GM23338 (cell line): ENCODE measurements around the gene TTLL8. TPM values are rescaled to one million over a fixed set of nuclear protein-coding genes. Genes with fewer than 3 reads are reported as not detected.

Experiments used
- ATAC-seq: fragments of 200-7000 bp; cut with Tn5 transposase; 3 replicates; pipeline ENCODE4 v1.9.1; 2020
- DNase-seq: peaks from one replicate; pipeline ENCODE4 v3.0.0-alpha.2; 2015; ENCODE audit warnings: low spot score
- H2AFZ ChIP-seq: fragments of 200-600 bp; sonication (generic); 2 replicates; pipeline ENCODE4 v1.8.0; 2016; ENCODE audit warnings: antibody characterized with exemption, mild to moderate bottlenecking, moderate library complexity
- H3F3A ChIP-seq: fragments of 200-600 bp; sonication (generic); replicated peaks from 2 replicates; pipeline ENCODE4 v1.8.0; 2017; ENCODE audit warnings: antibody characterized with exemption, mixed run types, low read depth
- H3K27ac ChIP-seq: fragments of 200-600 bp; sonication (generic); 2 replicates; pipeline ENCODE4 v1.6.1; 2016; ENCODE audit warnings: low read depth
- H3K27me3 ChIP-seq: fragments of 200-600 bp; sonication (generic); 2 replicates; pipeline ENCODE4 v1.8.0; 2016; ENCODE audit warnings: mild to moderate bottlenecking, mixed run types, moderate library complexity; ENCODE audit not compliant: insufficient read depth
- H3K36me3 ChIP-seq: fragments of 200-600 bp; sonication (generic); 2 replicates; pipeline ENCODE4 v1.8.0; 2016; ENCODE audit warnings: mild to moderate bottlenecking; ENCODE audit not compliant: insufficient read depth
- H3K4me1 ChIP-seq: fragments of 200-600 bp; sonication (generic); 2 replicates; pipeline ENCODE4 v1.8.0; 2016; ENCODE audit warnings: mild to moderate bottlenecking, moderate library complexity; ENCODE audit not compliant: insufficient read depth
- H3K4me2 ChIP-seq: fragments of 200-600 bp; sonication (generic); 2 replicates; pipeline ENCODE4 v1.7.1; 2017; ENCODE audit warnings: mixed run types
- H3K4me3 ChIP-seq: fragments of 200-600 bp; sonication (generic); 2 replicates; pipeline ENCODE4 v1.6.1; 2016; ENCODE audit warnings: mixed run types
- H3K79me2 ChIP-seq: fragments of 200-600 bp; sonication (generic); replicated peaks from 2 replicates; pipeline ENCODE4 v1.8.0; 2017; ENCODE audit warnings: mild to moderate bottlenecking; ENCODE audit not compliant: insufficient read depth
- H3K9me2 ChIP-seq: fragments of 200-600 bp; sonication (generic); 2 replicates; pipeline ENCODE4 v1.8.0; 2017; ENCODE audit not compliant: insufficient read depth
- H4K20me1 ChIP-seq: fragments of 200-600 bp; sonication (generic); replicated peaks from 2 replicates; pipeline ENCODE4 v1.8.0; 2017; ENCODE audit warnings: mild to moderate bottlenecking; ENCODE audit not compliant: insufficient read depth
- H3K27ac Mint-ChIP-seq: 2 replicates; pipeline ENCODE4 v1.8.0; 2020; ENCODE audit warnings: inconsistent platforms, mild to moderate bottlenecking, moderate library complexity, mixed read lengths
- H3K27me3 Mint-ChIP-seq: 3 replicates; pipeline ENCODE4 v1.8.0; 2022; ENCODE audit warnings: low read depth, mild to moderate bottlenecking, moderate library complexity, mixed read lengths, inconsistent platforms; ENCODE audit not compliant: insufficient read depth, poor library complexity
- H3K36me3 Mint-ChIP-seq: 3 replicates; pipeline ENCODE4 v1.8.0; 2021; ENCODE audit warnings: low read depth, mild to moderate bottlenecking, inconsistent platforms, moderate library complexity, mixed read lengths
- H3K4me1 Mint-ChIP-seq: 3 replicates; pipeline ENCODE4 v1.8.0; 2020; ENCODE audit warnings: mild to moderate bottlenecking, inconsistent platforms, mixed read lengths
- H3K4me3 Mint-ChIP-seq: 3 replicates; pipeline ENCODE4 v1.8.0; 2021; ENCODE audit warnings: moderate library complexity, mild to moderate bottlenecking, inconsistent platforms, mixed read lengths
- H3K9me3 Mint-ChIP-seq: 3 replicates; pipeline ENCODE4 v1.8.0; 2020; ENCODE audit warnings: moderate library complexity, mild to moderate bottlenecking, inconsistent platforms, mixed read lengths
- EZH2 ChIP-seq: fragments of 200-600 bp; sonication (generic); IDR thresholded peaks from one replicate; pipeline ENCODE4 v1.8.0; 2017; ENCODE audit warnings: antibody characterized with exemption, mild to moderate bottlenecking, low read depth; ENCODE audit not compliant: unreplicated experiment
- ZNF114 ChIP-seq: fragments of 250-450 bp; sonication (Bioruptor Pico); IDR thresholded peaks from 2 replicates; pipeline ENCODE4 v1.5.0; 2020; ENCODE audit warnings: mild to moderate bottlenecking, moderate library complexity
- polyA plus RNA-seq: library from polyadenylated mRNA; unstranded; fragments of >200 nt; fragmentation: Nextera tagmentation; extraction: Ambion mirVana; gene quantifications from 2 replicates; pipeline ENCODE4 v1.2.1, GENCODE V29; 2016
- total RNA-seq: library from RNA; depleted of rRNA; stranded (reverse); fragments of >200 nt; shearing (Covaris generic); gene quantifications from 2 replicates; pipeline ENCODE4 v1.2.3, GENCODE V29; 2014
- TF ChIP-seq, protein P1 (sequence below): fragments of 250-450 bp; sonication (Bioruptor Pico); IDR thresholded peaks from 2 replicates; pipeline ENCODE4 v1.5.0; 2020; ENCODE audit warnings: mild to moderate bottlenecking, moderate library complexity
- TF ChIP-seq, protein P2 (sequence below): IDR thresholded peaks from one replicate; pipeline ENCODE4 v1.6.1; 2018; ENCODE audit warnings: antibody characterized with exemption; ENCODE audit not compliant: unreplicated experiment

Gene TTLL8
- total and polyA plus RNA-seq, 2 experiments from 2014 or later, result not detected

DNA sequence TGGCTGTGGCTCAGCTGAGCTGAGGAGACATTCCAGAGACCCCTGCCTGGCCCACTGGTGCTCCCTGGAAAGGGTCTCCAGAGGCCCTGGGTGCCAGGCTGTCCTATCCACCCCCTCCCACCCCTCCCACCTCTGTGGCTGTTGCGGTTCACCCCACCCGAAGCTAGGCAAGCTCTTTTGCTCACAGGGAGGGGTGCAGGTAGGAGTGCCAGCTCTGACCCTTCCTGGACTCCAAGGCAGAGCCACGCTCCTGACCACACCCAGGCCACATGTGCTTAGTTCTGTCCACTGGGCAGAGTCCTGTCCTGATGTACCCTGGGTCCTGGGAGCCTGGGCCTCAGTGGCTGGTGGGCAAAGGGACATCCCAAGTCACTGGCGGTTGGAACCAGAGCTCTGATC is 62.0 kb downstream of the TTLL8 start (continued):
- TF ChIP-seq, protein P1, sequence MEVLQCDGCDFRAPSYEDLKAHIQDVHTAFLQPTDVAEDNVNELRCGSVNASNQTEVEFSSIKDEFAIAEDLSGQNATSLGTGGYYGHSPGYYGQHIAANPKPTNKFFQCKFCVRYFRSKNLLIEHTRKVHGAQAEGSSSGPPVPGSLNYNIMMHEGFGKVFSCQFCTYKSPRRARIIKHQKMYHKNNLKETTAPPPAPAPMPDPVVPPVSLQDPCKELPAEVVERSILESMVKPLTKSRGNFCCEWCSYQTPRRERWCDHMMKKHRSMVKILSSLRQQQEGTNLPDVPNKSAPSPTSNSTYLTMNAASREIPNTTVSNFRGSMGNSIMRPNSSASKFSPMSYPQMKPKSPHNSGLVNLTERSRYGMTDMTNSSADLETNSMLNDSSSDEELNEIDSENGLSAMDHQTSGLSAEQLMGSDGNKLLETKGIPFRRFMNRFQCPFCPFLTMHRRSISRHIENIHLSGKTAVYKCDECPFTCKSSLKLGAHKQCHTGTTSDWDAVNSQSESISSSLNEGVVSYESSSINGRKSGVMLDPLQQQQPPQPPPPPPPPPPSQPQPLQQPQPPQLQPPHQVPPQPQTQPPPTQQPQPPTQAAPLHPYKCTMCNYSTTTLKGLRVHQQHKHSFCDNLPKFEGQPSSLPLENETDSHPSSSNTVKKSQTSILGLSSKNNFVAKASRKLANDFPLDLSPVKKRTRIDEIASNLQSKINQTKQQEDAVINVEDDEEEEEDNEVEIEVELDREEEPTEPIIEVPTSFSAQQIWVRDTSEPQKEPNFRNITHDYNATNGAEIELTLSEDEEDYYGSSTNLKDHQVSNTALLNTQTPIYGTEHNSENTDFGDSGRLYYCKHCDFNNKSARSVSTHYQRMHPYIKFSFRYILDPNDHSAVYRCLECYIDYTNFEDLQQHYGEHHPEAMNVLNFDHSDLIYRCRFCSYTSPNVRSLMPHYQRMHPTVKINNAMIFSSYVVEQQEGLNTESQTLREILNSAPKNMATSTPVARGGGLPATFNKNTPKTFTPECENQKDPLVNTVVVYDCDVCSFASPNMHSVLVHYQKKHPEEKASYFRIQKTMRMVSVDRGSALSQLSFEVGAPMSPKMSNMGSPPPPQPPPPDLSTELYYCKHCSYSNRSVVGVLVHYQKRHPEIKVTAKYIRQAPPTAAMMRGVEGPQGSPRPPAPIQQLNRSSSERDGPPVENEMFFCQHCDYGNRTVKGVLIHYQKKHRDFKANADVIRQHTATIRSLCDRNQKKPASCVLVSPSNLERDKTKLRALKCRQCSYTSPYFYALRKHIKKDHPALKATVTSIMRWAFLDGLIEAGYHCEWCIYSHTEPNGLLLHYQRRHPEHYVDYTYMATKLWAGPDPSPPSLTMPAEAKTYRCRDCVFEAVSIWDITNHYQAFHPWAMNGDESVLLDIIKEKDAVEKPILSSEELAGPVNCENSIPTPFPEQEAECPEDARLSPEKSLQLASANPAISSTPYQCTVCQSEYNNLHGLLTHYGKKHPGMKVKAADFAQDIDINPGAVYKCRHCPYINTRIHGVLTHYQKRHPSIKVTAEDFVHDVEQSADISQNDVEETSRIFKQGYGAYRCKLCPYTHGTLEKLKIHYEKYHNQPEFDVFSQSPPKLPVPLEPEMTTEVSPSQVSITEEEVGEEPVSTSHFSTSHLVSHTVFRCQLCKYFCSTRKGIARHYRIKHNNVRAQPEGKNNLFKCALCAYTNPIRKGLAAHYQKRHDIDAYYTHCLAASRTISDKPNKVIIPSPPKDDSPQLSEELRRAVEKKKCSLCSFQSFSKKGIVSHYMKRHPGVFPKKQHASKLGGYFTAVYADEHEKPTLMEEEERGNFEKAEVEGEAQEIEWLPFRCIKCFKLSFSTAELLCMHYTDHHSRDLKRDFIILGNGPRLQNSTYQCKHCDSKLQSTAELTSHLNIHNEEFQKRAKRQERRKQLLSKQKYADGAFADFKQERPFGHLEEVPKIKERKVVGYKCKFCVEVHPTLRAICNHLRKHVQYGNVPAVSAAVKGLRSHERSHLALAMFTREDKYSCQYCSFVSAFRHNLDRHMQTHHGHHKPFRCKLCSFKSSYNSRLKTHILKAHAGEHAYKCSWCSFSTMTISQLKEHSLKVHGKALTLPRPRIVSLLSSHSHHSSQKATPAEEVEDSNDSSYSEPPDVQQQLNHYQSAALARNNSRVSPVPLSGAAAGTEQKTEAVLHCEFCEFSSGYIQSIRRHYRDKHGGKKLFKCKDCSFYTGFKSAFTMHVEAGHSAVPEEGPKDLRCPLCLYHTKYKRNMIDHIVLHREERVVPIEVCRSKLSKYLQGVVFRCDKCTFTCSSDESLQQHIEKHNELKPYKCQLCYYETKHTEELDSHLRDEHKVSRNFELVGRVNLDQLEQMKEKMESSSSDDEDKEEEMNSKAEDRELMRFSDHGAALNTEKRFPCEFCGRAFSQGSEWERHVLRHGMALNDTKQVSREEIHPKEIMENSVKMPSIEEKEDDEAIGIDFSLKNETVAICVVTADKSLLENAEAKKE, result no peak
- TF ChIP-seq ZNF114 (CRISPR knock-in tag), result no peak

DNA sequence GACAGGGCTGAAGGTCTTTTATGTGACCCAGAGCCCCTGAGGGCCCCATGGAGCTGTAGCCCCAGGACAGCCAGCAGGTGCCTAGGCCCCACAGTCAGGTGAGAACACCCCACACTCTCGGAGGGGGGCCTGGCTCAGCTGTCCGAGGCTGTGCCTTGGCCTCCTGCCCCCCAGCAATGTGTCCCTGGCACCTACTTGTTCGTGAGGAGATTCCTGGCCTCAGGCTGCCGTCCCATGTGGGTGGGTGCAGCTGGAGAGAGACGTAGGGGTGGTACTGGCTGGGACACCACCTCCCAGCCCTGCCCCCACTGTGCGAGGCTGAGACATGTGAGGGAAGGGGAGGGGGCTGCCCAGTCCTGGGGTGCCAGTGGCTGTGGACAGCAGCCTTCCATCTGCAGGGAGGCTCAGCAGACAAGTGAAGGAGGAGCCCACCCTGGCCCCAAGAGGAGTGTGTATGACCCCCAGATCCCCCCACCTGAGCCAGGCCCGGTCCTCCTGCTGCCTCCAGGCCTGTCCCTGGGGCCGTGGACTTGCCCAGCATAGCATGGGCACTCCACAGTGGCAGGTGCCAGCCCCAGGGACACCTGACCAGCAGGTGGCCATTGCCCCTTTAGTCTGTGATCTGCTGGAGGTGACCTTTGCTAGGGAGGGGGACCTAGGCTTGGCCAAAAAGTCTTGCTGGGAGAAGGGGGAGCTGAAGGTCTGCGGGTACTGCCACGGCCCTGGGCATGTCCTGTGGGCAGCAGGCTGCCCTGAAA is 62.6 kb downstream of the TTLL8 start:
- Histone ChIP-seq H3K4me2 (no peak overlapping the region), H3K4me1 (no peaks in the 10 kb centered on the region; the same call in 1 of the 2 replicates), H3K9me2 (no peaks in the 10 kb centered on the region), H3K27ac (no peak overlapping the region), H3K27me3 (peaks cover 9% of the 10 kb centered on the region), H2AFZ (no peak overlapping the region), H3K79me2 (no peaks in the 10 kb centered on the region), H3F3A (0 out of 2 replicates have a peak, but pooled peaks cover 3% of the 10 kb centered on the region), H4K20me1 (no peaks in the 10 kb centered on the region), H3K4me3 (no peak overlapping the region), H3K36me3 (no peaks in the 10 kb centered on the region)
- peaks cover 13% of the 10 kb centered on the region for H3K4me1 Mint-ChIP-seq
- no peaks in the 10 kb centered on the region; the same call in 1 of the 3 replicates for H3K36me3 Mint-ChIP-seq
- H3K27ac Mint-ChIP-seq, result no peak overlapping the region
- no peak overlapping the region for H3K4me3 Mint-ChIP-seq
- H3K9me3 Mint-ChIP-seq, result peaks cover 11% of the 10 kb centered on the region
- ATAC-seq (no peak), DNase-seq (no peak)
- H3K27me3 Mint-ChIP-seq, result peaks cover 20% of the 10 kb centered on the region
- TF ChIP-seq, protein P1, result no peak
- no peak for TF ChIP-seq EZH2
- TF ChIP-seq, protein P2, sequence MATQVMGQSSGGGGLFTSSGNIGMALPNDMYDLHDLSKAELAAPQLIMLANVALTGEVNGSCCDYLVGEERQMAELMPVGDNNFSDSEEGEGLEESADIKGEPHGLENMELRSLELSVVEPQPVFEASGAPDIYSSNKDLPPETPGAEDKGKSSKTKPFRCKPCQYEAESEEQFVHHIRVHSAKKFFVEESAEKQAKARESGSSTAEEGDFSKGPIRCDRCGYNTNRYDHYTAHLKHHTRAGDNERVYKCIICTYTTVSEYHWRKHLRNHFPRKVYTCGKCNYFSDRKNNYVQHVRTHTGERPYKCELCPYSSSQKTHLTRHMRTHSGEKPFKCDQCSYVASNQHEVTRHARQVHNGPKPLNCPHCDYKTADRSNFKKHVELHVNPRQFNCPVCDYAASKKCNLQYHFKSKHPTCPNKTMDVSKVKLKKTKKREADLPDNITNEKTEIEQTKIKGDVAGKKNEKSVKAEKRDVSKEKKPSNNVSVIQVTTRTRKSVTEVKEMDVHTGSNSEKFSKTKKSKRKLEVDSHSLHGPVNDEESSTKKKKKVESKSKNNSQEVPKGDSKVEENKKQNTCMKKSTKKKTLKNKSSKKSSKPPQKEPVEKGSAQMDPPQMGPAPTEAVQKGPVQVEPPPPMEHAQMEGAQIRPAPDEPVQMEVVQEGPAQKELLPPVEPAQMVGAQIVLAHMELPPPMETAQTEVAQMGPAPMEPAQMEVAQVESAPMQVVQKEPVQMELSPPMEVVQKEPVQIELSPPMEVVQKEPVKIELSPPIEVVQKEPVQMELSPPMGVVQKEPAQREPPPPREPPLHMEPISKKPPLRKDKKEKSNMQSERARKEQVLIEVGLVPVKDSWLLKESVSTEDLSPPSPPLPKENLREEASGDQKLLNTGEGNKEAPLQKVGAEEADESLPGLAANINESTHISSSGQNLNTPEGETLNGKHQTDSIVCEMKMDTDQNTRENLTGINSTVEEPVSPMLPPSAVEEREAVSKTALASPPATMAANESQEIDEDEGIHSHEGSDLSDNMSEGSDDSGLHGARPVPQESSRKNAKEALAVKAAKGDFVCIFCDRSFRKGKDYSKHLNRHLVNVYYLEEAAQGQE, result no peak
